Activated T-cell treated with anti-CD3 and anti-CD28 coated beads, Interleukin-2, amount 50 U/mL, for 1 hour (primary cell): ENCODE data around the gene PIK3C2B.

Experiments
- DNase-seq: peaks from one replicate; pipeline ENCODE4 v3.0.0-alpha.2; 2020

PIK3C2B gene

DNA sequence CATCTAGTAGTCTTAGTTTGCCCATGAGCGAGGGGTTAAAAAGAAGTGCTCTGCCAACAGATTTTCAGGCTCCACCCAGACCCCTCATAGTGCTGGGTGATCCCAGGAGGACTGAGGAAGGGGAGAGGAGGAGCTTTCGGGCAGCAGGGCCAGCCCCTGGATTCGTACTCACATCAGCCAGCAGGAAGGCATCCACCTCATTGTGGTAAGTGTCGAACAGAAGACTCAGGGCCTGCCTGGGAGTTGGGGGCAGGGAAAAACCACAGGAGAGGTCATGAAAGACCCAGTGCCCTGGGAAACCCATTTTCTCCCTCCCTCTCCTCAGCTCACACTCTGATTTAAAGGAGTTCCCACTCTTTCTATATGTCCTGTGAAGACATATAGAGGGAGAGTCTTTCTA, 34.9 kb downstream of the PIK3C2B start:
- DNase-seq = no peak

DNA sequence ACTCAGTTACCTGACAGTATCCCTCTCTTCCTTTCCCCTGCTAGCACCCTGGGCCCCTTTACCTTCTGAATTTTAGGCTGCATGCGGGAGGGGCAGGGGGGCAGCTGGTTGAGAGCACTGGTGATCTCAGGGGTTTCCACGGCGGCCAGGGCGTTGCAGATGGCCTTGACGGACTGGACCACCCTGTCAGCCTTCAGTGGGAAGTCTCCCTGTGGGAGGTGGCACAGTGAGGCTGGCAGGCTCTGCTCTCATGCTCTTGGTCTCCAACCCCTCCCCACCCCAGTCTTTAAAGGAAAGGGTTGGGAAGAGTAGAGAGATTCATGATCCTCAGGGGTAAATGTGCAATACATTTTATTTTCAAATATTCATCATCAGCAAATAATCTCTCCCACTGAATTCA, 36.9 kb downstream of the PIK3C2B start:
- no peak for DNase-seq

DNA sequence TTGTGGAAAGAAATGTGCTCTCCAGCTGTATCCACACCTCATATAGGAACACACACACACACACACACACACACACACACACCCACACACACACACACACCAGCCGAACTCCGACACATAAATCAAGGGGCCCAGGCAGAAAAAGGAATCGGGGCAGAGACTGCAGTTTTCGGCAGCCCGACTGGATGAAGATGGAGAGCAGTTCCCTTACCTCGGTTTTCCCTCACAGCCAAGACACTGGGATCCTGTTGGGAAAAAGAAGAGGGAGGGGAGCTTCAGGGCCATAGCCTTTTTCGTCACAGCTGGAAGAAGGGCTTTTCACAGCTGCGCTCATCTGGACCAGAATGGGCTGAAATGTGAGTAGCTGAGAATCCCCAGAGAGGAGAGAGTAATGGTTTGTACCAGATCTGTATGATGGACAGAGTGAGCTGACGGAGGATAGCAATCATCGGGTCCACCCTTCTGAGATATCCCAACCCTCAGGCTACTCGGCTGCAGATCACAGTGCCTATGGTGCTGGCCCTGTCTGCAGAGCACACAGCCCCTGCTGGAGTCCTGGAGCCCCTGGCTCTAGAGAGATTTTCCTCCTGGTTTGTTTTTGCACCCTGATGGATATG, 37.7 kb downstream of the PIK3C2B start:
- no peak for DNase-seq

DNA sequence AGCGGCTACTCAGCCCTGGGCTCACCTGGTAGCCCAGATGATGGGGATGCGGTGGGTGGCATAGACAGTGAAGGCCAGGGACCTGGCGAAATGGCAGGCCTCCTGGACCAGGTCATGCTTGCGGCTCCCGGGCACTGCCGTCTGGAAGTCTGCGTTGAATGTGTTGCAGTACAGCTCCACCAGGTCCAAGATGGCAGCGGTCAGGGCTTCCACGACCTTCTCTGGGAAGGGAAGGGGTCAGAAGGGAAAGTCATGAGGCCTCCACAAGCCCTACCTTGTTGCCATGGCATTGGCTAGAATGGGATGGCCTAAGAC, 38.8 kb downstream of the PIK3C2B start:
- no peak for DNase-seq

DNA sequence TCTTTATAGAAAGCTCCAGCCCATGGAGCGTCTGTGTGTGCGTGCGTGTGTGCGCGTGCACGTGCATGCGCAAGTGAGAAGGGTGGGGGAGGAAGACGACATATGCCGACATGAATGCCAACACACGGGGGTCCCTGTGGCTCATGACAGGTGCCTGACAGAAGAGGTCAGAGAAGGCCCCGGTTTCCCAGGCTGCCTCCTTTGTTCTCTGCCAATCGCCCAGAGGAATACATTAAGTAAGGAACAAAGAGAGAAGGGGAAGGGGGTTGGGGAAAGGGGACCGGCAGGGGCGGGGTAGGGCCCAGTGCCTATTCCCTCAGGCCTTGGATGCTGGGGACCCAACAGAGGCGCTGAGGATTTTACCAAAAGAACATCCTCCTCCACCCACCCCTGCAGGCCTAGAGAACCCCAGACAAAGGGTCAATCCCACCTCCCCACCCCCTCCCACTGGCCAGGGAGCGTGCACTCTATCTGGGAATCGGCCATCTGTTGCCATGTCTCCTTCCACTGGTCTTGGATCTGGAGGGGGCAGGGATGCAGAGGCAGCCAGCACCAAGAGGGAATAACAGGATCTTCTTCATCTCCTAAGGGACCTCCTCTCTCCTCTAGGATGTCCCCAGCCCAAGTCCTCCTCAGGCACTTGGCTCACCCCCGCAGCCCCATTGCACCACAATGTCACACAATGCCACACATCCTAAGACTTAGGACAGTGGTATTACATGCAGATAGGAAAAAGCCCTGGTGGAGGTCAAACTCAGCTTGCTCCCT, 39.4 kb downstream of the PIK3C2B start:
- no peak for DNase-seq

DNA sequence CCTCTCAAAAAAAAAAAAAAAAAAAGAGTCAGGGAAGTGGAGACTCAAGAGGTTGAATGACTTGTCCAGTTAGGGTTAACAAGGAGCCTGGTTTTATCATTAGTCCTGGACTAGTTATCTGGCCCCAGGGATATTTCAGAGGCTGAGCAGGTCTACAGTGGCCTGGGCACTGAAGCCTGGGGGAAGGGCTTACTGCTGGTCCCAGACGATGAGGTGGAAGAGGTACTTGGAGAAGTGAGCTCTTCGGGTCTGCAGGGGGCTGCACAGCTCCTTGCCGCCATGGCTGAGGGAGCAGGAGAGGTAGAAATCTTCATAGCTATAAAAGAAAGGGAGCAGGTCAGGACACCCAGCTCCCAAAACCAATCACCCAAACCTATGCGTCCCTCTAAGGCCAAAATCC, 40.1 kb downstream of the PIK3C2B start:
- no peak for DNase-seq

DNA sequence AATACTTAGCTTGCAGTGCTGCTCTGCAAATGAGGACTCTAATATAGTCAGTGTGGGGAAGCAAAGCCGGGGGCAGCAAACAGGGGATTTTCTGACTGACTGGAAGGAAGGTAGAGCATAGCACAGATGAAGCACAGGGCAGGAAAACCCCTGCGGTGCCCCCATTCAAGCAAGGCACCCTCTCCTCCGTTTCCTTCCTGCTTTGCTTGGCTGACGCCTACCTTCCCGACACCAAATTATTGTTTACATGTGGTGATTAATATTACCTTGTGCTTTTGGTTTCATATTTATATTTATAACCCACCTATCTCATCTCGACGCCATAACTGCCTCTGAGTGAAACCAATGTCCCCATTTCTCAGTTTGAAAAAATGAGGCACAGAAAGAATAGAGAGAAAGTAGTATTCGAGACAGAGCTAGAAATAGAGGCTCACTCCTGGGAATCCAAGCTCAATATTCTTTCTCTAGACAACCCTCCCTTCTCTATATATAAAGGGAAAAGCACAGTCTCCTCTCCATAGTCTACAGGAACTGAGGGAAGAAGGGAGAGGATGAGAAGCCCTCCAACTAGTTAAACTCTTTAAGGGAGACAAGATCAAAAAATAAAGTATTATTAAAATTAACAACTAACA, 41.3 kb downstream of the PIK3C2B start:
- peak; percentile 62 for DNase-seq

DNA sequence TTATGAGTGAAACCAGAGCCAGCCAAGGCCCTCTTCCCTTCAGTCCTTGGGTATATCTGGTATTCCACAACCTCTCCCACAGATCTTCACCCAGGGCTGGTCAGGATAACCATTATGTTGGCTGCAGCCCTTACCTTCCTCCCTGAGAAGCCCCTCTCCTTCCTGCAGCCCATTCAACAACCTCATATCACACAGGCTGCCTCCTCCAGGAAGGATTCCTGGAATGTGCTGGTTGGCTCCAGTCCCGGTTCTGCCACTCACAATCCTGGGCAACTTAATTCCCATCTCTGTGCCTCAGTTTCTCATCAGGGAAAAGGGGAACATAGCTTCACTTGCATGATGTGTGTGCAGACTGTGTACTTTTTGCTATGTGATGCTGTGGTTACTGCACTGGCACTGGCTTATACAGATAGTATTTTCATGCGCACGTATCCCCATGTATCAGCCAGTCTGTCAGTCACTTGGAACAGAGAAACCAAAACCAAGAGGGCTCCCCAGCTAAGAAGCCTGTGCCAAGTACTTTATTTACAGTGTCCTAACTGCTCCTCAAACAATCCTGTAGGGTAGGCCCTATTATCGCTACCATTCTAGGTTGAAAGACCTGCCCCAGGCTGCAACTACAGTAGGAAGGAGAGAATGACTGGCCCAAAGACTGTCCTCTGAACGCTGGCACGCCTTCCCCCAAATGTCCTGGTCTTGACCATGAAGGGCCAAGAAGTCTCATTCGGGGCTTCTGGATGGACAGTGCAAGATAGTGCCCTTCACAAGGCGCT, 43.1 kb downstream of the PIK3C2B start:
- DNase-seq = no peak

DNA sequence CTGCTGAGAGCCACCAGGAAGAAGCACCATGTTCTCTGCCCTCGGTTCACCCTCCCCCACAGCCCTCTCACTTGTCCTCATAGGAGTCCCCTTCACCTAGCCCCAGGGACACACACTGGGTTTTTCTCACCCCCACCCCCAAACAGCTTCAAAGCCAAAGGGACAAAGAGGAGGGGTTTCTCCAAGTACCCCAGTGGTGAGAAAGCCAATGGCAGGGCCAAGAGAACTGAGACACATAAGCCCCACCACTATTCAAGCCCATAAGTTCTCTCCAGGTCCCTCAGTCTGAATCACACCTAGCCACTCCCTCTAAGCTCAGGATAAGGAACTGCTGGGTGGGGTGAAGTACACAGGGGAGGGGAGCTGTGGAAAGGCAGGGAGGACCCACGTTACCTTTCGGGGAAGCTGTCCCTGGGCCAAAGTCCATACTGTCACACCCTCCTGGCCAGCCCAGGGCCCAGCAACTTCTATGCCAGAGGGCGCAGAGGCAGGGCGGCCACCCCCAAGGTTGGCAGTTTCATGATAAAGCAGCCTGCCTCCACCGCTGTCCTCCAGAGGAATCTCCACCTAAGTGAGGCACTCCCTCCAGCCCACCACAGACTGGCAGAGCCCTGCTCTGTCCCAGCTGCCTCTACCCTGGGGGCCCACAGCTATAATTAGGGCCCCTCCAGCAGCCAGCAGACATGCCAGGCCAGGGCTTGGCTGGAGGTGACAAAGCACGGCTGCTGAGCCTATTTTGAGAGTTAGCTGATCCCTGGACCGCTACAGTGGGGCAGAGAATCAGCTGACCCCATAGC, 43.9 kb downstream of the PIK3C2B start:
- no peak for DNase-seq

DNA sequence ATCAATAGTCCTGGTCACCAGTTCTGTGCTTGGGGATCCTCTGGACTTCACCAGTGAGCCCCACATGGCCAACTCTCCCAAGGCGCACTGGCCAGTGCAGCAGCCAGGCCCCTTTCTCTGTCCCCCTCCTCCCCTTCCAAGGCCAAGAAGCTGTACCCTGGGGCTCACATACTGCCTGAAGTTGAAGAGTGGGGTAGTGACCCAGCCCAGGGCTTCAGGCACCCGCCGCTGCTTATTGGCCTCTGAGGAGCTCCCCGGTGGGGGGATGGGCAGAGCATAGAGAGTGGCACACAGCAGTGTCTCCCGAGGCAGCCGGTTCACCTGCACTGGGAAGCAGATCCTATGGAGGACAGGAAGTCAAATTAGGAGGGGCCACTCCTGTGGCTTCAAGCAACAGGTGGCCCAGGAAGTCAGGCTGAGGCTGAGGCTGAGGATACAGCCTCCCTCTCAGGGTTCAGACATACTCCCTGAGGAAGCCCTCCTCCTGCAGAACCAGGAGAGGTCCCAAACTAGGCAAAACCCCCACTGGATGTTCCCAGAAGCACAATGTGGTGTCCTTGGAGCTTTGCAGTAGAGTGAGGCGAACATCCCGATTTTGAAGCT, 44.8 kb downstream of the PIK3C2B start:
- DNase-seq = no peak

DNA sequence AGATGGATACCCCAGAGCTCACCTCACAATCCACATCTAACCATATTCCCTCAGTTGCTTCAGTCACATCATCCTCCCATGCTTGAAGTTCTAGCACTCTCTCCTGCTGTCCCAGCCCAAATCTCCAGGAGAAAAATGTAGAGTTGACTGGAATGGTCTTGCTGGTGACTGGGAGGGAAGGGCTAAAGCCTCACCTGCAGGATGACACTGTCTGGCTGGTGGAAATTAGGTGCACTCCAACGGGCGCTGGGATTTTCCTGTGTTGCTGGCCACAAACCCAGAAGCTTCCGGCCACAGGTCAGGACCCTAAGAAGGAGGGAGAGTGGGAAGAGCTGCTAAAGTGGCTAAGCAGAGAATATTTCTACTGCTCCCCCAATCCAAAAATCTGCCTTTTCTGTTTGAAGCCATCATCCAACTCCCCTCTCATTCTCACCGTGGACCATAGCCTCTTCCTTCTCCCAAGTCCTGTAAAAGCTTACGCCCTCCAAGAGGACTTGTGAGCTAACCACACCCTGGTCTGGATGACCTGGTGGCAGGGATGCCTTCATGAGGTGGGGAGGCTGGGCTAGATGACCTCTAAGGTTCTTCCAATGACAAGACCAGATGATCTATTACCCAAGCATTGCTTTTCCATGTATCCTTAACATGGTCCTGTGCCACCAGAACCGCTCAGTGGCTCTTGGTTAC, 45.5 kb downstream of the PIK3C2B start:
- DNase-seq = no peak

DNA sequence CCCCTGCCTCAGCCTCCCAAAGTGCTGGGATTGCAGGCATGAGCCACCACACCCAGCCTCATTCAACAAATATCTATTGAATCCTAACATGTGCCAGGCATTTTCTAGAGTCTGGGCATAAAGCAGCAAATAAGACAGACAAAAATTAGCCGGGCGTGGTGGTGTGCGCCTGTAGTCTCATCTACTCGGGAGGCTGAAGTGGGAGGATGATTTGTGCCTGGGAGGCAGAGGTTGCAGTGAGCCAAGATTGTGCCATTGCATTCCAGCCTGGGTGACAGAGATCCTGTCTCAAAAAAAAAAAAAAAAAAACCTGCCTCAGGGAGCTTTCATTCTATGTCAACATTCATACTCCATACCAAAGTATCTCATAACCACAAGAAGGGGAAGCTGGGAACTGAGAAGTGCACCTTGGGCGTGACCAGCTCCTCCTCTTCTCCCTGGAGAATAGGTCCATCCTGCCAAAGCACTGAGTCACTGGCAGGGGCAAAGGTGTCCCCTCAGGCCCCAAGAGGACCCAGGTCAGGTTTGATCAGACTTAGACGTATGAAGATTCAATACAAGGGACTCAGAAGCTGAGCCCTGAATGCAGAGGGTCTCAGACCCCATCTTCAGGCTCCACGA, 46.2 kb downstream of the PIK3C2B start:
- no peak for DNase-seq

DNA sequence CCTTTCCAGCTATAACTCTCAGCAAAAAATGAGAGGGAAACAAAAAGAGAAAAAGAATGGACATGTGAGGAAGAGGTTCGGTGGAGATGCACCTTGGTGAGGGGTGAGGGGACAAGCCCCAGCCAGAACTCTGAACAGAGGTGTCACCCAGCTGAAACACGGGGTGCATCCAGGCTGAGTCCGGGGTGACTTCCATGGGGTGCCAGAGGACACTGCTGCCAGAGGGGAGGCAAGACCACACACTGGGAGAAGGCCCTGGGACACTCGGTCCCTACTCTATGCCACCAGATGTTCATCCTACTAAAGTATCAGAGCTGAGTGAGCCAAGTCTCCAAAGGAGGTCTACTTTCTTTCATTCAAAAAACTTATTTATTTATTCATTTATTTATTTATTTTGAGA, 46.9 kb downstream of the PIK3C2B start:
- no peak for DNase-seq

DNA sequence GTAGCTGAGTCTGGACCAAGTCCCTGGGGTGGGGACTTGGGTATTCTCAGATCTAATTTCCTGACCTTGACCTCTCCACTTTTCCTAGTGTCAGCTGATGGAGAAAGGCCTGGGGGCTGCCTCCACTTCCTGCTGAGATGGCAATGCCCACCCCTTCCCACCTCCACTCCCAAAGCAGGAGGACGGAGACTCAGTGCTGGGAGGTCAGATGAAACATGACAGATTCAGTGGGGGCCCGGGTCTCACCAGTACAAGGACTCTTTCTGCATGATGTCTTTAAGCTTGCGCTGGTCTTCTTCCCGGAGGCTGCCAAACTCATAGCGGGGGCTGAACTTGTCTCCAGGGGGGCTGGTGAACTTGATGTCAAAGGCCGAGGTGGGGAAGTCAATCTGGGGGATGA, 47.4 kb downstream of the PIK3C2B start:
- DNase-seq = no peak

DNA sequence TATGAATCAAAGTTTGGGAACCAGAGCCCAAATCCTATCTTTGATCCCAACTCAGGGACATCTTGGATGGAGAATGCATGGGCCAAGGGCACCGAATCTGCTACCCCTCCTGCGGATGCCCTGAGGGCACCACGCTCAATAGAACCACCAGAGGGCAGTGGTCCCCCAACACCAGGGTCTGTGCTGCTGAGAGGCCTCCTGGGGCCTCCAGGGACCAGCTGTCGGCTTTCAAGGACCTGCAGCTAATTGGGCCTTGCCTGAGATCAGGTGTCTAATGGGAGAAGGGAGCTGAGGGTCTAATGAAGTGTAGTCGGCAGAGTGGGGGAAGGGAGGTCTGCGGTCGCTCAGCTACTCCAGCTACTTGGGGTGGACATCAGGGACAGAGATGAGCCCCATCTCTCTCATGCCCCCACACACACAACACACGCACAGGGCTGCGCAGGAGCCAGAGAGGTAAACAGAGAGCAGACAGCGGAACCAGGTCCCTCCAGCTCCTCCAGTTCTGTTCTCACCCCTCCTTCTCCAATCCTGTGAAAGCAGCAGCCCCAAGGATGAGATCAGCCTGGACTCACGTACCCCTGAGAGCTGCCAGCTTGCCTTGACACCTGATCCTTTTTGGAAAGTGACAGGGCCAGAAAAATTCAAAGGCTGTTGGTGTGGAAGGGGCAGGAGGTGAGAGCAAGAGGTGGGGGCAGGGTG, 48.0 kb downstream of the PIK3C2B start:
- DNase-seq = peak; percentile 80

DNA sequence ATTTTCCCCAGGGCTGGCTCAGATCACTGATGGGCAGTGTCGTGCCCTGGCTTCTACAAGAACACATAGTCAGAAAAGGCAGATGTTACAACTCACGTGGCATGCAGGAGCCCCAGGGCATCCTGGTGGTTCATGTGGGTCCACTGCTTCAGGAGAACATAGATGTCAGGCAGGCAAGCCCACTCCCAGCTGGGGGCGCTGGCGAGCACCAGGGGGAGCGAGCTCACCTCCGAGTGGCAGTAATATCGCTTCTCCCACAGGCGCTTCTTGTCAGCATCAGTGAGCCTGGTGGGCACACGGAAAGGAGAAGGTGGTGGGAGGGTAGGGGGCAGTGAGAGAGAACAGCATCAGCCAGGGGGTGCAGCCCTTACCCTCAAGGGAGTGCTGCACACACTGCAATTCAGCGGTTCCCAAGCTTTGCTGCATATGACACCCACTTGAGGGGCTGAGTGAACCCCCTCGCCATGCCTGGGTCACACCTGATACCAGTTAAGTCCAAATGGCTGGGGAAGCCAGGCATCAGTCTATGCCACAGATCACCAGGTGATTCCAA, 48.7 kb downstream of the PIK3C2B start:
- peak; percentile 58 for DNase-seq
